ENCODE data around the gene FOLR1. TPM values are rescaled to one million over a fixed set of nuclear protein-coding genes. Genes with fewer than 3 reads are reported as not detected.
A peak's percentile ranks its signal among the peaks of the same experiment; 100 is the strongest.
"Not testable (repeated sequence)": the region's sequence is repeated elsewhere in the genome, so short reads cannot be mapped to it uniquely, and the experiment has no call there.

Gene FOLR1
- 1 to 10 TPM; 2.2 to 6.8 (median 3.5) TPM for polyA plus RNA-seq (ENCODE audit: insufficient read length in 10 of 10)
- long read RNA-seq, donor 1, partial matches to known transcripts, result 0 of 2 reads
- long read RNA-seq, donor 1, other reads (novel, unspliced or antisense), result 0 of 2 reads
- long read RNA-seq, donor 2, partial matches to known transcripts, result 0 of 2 reads
- long read RNA-seq, donor 2, other reads (novel, unspliced or antisense), result 0 of 2 reads
- long read RNA-seq, donor 3, result 0 reads
- long read RNA-seq, donor 4, result 0 reads
- long read RNA-seq, donor 5, partial matches to known transcripts, result 0 of 3 reads
- long read RNA-seq, donor 5, other reads (novel, unspliced or antisense), result 0 of 3 reads
- long read RNA-seq, donor 6, partial matches to known transcripts, result 0 of 3 reads
- long read RNA-seq, donor 6, other reads (novel, unspliced or antisense), result 0 of 3 reads
- long read RNA-seq, donor 7, partial matches to known transcripts, result 0 of 1 reads
- long read RNA-seq, donor 7, other reads (novel, unspliced or antisense), result 0 of 1 reads
- long read RNA-seq, donor 8, result 0 reads
- long read RNA-seq, donor 9, result 0 reads

DNA sequence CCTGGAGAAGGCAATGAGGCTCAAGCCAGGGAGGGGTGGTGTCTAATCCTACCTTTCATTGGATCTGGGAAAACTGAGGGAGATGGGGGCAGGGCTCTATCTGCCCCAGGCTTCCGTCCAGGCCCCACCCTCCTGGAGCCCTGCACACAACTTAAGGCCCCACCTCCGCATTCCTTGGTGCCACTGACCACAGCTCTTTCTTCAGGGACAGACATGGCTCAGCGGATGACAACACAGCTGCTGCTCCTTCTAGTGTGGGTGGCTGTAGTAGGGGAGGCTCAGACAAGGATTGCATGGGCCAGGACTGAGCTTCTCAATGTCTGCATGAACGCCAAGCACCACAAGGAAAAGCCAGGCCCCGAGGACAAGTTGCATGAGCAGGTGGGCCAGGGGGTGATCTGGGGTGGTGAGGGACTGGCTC is at the start of gene FOLR1:
FOLR1 (plus strand) TSS at position 180 of the 421 bp plus-strand sequence; CDS start at position 214, 34 bp downstream.
- peak in 1 of 3 donors; percentile 16 for DNase-seq

DNA sequence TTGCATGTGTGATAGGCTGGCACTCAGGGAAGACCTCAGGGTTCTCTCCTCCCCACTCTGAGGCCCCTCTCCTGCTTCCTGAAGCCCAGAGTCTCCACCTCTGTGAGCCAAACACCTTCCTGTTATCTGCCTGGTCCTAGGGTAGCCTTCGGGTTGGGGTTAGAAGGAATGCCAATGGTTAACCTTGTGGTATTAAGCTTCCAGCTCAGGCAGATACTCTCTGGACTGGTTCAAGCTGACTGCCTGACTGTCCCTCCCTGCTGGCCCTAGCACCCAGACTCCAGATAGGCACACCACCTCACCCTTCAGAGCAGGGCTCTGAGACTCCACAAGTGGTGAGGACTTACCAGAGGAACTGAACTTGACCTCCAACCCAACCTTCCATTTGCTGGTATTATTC is 49.4 kb upstream of the FOLR1 start:
- not testable (repeated sequence) for DNase-seq

DNA sequence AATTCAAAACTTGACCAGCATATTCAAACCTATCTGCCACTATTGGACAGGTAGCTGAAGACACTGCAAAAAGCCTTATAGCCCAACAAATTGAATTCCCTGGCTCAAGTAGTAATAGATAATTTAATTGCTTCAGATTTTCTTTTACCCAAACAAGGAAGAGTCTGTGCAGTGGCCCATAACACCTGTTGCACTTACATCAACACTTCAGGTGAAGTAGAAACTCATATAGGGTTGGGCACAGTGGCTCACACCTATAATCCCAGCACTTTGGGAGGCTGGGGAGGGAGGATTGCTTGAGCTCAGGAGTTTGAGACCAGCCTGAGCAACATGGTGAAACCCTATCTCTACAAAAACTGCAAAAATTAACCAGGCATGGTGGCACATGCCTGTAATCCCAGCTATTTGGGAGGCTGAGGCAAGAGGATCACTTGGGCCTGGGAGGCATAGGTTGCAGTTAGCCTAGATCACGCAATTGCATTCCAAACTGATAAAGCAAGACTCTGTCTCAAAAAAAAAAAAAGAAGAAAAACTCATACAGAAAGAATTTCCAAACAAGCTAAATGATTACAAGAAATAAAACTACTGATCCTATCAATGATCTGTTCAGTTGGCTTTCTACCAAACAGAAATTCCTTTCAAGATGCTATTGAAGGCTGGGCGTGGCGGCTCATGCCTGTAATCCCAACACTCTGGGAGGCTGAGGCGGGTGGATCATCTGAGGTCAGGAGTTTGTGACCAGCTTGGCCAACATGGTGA is 47.0 kb upstream of the FOLR1 start:
- DNase-seq, result peak in 1 of 3 donors; percentile 46

GRCh38 chr11:72146625-72147024 is 45.3 kb upstream of the FOLR1 start:
- peak in 1 of 3 donors; percentile 4 for DNase-seq

- no peak for DNase-seq
Measured at GRCh38 chr11:72150882-72151281, 41.1 kb upstream of the FOLR1 start.

DNA sequence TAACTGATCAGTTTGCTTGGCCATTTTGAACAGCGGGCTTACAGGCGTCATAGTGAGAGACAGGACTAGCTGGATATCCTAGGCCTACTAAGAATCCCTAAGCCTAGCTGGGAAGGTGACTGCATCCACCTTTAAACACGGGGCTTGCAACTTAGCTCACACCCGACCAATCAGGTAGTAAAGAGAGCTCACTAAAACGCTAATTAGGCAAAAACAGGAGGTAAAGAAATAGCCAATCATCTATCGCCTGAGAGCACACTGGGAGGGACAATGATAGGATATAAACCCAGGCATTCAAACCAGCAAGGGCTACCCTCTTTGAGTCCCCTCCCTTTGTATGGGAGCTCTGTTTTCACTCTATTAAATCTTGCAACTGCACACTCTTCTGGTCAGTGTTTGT is 38.1 kb upstream of the FOLR1 start:
- DNase-seq, result not testable (repeated sequence)

DNA sequence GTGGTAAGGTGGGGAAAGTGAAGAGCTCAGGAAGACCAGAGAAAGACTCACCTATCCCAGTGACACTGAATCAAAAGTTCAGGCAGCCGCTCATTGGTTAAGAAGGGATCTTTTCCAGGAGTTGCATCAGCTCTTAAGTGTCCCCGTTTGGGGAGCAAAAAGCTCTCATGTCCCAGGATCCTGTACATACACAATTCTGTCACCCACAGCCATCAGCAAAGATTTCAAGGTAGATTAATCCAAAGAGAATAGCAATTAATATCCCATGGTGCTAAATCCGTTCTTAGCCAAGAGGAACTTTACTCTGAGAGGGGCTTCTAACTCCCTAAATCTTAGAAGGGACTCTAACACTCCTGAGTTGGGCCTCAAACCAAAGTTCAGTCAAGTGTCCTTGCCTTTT is 37.1 kb upstream of the FOLR1 start:
- DNase-seq, result no peak

GRCh38 chr11:72155751-72156150 is 36.2 kb upstream of the FOLR1 start:
- no peak for DNase-seq

GRCh38 chr11:72157131-72157530 is 34.8 kb upstream of the FOLR1 start:
- DNase-seq, result no peak

GRCh38 chr11:72160319-72160718 is 31.6 kb upstream of the FOLR1 start:
- DNase-seq, result no peak

- DNase-seq, result no peak
Measured at GRCh38 chr11:72162891-72163492, 28.9 kb upstream of the FOLR1 start.

DNA sequence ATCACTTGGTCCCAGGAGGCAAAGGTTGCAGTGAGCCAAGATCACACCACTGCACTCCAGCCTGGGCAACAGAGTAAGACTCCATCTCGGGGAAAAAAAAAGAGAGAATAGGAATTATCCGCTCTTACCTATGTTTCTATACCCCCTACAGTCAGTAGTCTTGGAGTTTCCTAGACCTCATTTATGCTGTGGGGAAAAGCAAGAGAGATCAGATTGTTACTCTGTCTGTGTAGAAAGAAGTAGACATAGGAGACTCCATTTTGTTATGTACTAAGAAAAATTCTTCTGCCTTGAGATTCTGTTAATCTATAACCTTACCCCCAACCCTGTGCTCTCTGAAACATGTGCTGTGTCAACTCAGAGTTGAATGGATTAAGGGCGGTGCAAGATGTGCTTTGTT is 27.8 kb upstream of the FOLR1 start:
- DNase-seq, result not testable (repeated sequence)

DNA sequence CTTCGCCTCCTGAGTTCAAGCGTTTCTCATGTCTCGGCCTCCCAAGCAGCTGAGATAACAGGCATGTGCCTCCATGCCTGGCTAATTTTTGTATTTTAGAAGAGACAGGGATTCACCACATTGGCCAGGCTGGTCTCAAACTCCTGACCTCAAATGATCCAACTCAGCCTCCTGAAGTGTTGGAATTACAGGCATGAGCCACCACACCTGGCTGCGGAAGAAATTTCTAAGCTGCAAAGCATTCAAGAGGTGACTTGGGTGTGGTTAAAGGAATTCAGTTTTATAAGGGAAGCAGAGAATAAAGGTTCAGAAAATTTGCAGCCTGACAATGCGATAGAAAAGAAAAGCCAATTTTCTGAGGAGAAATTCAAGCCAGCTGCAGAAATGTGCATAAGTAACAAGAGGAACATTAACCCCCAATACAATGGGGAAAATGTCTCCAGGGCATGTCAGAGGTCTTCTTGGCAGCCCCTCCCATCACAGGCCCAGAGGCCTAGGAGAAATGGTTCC is 22.8 kb upstream of the FOLR1 start:
- DNase-seq, result not testable (repeated sequence)

GRCh38 chr11:72169754-72170153 is 22.2 kb upstream of the FOLR1 start:
- DNase-seq, result not testable (repeated sequence)

- not testable (repeated sequence) for DNase-seq
Measured at GRCh38 chr11:72172043-72172442, 19.9 kb upstream of the FOLR1 start.

GRCh38 chr11:72173291-72173690 is 18.6 kb upstream of the FOLR1 start:
- no peak for DNase-seq

DNA sequence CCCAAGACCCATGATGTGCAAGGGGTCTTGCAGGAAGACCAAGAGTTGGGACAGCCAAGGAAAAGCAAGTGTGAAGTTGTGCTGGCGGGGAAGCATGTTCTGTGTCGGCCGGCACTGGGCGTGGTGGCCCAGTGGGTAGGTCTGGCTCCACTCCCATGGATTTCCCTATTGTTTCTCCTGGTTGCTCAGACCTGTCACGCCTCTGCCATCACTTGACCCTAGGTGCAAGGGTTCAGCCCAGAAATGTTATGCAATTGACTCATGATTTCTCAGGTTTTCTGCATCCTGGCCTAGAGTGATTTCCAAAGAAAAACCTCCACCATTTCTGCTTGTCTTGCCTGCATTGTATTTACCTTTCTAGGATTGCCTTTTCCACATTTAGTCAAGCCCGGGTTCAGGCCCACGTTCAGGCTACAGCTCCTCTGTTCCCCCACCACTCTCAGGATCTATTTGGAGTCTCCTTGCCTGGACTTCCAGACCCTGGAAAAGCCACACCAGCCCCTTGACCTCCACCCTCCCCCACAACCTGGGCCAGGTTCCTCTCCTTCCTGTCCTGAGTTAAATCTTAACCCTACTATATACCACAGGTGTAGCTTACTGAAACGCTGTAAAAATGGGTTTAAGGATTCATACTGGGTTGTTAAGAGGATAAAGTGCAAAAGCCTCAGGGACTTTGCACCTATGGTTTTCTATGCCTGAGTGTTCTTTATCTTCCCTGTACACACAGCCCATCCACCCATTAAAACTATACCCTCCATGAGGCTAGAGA is 17.5 kb upstream of the FOLR1 start:
- DNase-seq, result no peak

DNA sequence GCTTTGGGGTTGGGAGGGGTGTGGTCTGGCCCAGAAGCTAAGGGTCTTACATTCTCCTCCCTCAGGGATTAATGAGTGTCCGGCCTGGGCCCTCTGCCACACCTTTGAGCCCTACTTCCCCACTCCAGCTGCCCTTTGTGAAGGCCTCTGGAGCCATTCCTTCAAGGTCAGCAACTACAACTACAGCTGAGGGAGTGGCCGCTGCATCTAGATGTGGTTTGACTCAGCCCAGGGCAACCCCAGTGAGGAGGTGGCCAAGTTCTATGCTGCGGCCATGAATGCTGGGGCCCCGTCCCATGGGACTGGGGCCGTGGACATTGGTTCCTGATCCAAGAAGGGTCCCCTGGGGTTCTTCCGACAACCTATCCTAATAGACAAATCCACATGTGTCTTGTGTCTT is 14.3 kb upstream of the FOLR1 start:
- no peak for DNase-seq

GRCh38 chr11:72179049-72179803 is 12.7 kb upstream of the FOLR1 start:
- DNase-seq, result no peak

DNA sequence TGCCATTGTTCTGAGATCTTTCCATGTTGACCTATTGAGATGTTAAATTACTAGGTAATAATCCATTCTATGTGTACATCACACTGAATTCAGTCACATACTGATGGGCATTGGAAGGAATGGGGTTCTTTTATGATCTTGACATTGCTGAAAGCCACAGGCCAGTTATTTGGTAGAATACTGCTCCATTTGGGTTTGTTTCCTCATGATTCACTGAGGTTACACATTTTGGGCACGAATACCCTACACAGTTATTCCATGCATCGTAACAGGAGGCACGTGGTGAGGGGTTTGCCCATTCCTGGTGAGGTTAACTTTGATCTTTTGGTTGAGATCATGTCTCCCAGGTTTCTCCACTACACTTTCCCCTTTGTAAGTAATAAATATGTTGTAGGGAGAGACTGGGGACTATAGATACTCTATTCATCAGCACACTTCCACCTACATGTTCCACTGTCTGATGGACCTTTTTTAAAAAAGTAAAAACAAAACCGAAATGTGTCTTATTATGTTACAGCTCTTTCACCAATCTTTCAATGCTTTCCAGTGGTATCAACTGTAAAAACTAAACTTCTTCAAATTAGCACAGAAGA is 12.0 kb upstream of the FOLR1 start:
- no peak for DNase-seq

All from muscle of back (tissue), 13 donors.